Measurements from ENCODE around the gene SIGLEC6. TPM values are rescaled to one million over a fixed set of nuclear protein-coding genes. Genes with fewer than 3 reads are reported as not detected.

SIGLEC6 gene

GRCh38 chr19:51469162-51469561 lies 62.3 kb downstream of the SIGLEC6 start:
- Histone ChIP-seq H3K4me1 (ENCODE audit: control insufficient read depth, insufficient read depth, low read length) (no peaks in the 10 kb centered on the region), H3K27me3 (ENCODE audit: control insufficient read depth, insufficient read depth, low read length) (no peaks in the 10 kb centered on the region), H3K36me3 (ENCODE audit: insufficient read depth, low read length) (no peaks in the 10 kb centered on the region), H3K9ac (ENCODE audit: low read depth, low read length) (no peak overlapping the region), H3K9me3 (replicated peaks; ENCODE audit: low read length) (no peaks in the 10 kb centered on the region), H3K4me2 (ENCODE audit: low read length) (no peak overlapping the region), H3K4me3 (ENCODE audit: low read length) (no peak overlapping the region)

- Histone ChIP-seq H3K36me3 (ENCODE audit: insufficient read depth, low read length) (no peaks in the 10 kb centered on the region), H3K9ac (ENCODE audit: low read depth, low read length) (no peak overlapping the region), H3K4me2 (ENCODE audit: low read length) (no peak overlapping the region), H3K27me3 (ENCODE audit: control insufficient read depth, insufficient read depth, low read length) (no peaks in the 10 kb centered on the region), H3K9me3 (replicated peaks; ENCODE audit: low read length) (no peaks in the 10 kb centered on the region), H3K4me3 (ENCODE audit: low read length) (no peak overlapping the region), H3K4me1 (ENCODE audit: control insufficient read depth, insufficient read depth, low read length) (no peaks in the 10 kb centered on the region)
Observed at GRCh38 chr19:51468545-51468920, 62.9 kb downstream of the SIGLEC6 start.

- Histone ChIP-seq H3K4me3 (ENCODE audit: low read length) (no peak overlapping the region), H3K4me1 (ENCODE audit: control insufficient read depth, insufficient read depth, low read length) (no peaks in the 10 kb centered on the region), H3K9me3 (replicated peaks; ENCODE audit: low read length) (no peaks in the 10 kb centered on the region), H3K27me3 (ENCODE audit: control insufficient read depth, insufficient read depth, low read length) (no peaks in the 10 kb centered on the region), H3K36me3 (ENCODE audit: insufficient read depth, low read length) (no peaks in the 10 kb centered on the region), H3K9ac (ENCODE audit: low read depth, low read length) (no peak overlapping the region), H3K4me2 (ENCODE audit: low read length) (no peak overlapping the region)
Observed at GRCh38 chr19:51467864-51468544, 63.5 kb downstream of the SIGLEC6 start.

Small RNA genes within 50 kb of the gene (small RNA-seq; reads per million reads assigned to genes)
- gene AC020914.3 = not detected
